SK-N-MC (cell line): Measurements from ENCODE around the gene C22orf23.

ENCODE experiments used
- EZH2 ChIP-seq: fragments of 200-600 bp; sonication (generic); IDR thresholded peaks from one replicate; pipeline ENCODE4 v1.6.1; 2017; ENCODE audit warnings: antibody characterized with exemption
- POLR2AphosphoS5 ChIP-seq: IDR thresholded peaks from 2 replicates; pipeline ENCODE4 v1.6.1; 2012; ENCODE audit warnings: mild to moderate bottlenecking, low read depth, low read length, borderline replicate concordance

- TF ChIP-seq EZH2 (no peak), POLR2AphosphoS5 (no peak)
These were observed 55.6 kb downstream of the C22orf23 start for GRCh38 chr22:37897807-37898206.
